WTC11 (cell line): ENCODE measurements around the gene AFF3. TPM values are rescaled to one million over a fixed set of nuclear protein-coding genes. Genes with fewer than 3 reads are reported as not detected.

Experiments
- ATAC-seq: fragments of 200-7000 bp; cut with Tn5 transposase; 2 replicates; pipeline ENCODE4 v1.10.0; 2021; ENCODE audit warnings: mild to moderate bottlenecking, moderate library complexity
- CTCF ChIA-PET: fragments of 300-600 bp; sonication (Branson Sonifier 250); formaldehyde crosslinking; loops from one replicate; lab custom pipeline; 2021; ENCODE audit warnings: antibody characterized with exemption; lab: Charles Lee
- POLR2A ChIA-PET: fragments of 350-600 bp; sonication (Branson Sonifier 250); formaldehyde crosslinking; loops from one replicate; lab custom pipeline; 2021; ENCODE audit warnings: antibody characterized with exemption; lab: Charles Lee
- DNase-seq: peaks from one replicate; pipeline ENCODE4 v3.0.0; 2021; ENCODE audit warnings: low spot score
- H3K27ac Mint-ChIP-seq: 2 replicates; pipeline ENCODE4 v1.8.0; 2021; ENCODE audit warnings: mixed read lengths
- H3K27me3 Mint-ChIP-seq: 2 replicates; pipeline ENCODE4 v1.8.0; 2021; ENCODE audit warnings: low read depth, mild to moderate bottlenecking, moderate library complexity, mixed read lengths
- H3K36me3 Mint-ChIP-seq: 2 replicates; pipeline ENCODE4 v1.8.0; 2021; ENCODE audit warnings: mixed read lengths
- H3K4me1 Mint-ChIP-seq: 2 replicates; pipeline ENCODE4 v1.8.0; 2022; ENCODE audit warnings: mixed read lengths
- H3K4me3 Mint-ChIP-seq: 2 replicates; pipeline ENCODE4 v1.8.0; 2021; ENCODE audit warnings: mild to moderate bottlenecking, moderate library complexity, mixed read lengths
- H3K9me3 Mint-ChIP-seq: 2 replicates; pipeline ENCODE4 v1.8.0; 2021; ENCODE audit warnings: mixed read lengths
- AR ChIP-seq: fragments of 250-450 bp; sonication (Bioruptor Pico); IDR thresholded peaks from 2 replicates; pipeline ENCODE4 v1.9.0; 2021; ENCODE audit warnings: mild to moderate bottlenecking
- ERG ChIP-seq: fragments of 250-450 bp; sonication (Bioruptor Pico); IDR thresholded peaks from 2 replicates; pipeline ENCODE4 v1.8.0; 2021; ENCODE audit warnings: mild to moderate bottlenecking
- FOXJ3 ChIP-seq: sonication (generic); formaldehyde crosslinking; IDR thresholded peaks from 2 replicates; pipeline ENCODE4 v1.9.0; 2021; ENCODE audit warnings: missing genetic modification reagents, mild to moderate bottlenecking, borderline replicate concordance
- IRF2 ChIP-seq: sonication (generic); formaldehyde crosslinking; IDR thresholded peaks from 2 replicates; pipeline ENCODE4 v1.8.0; 2022; ENCODE audit warnings: low read depth, missing genetic modification reagents, borderline replicate concordance
- JAZF1 ChIP-seq: fragments of 250-450 bp; sonication (Bioruptor Pico); IDR thresholded peaks from 2 replicates; pipeline ENCODE4 v1.9.0; 2021; ENCODE audit warnings: moderate library complexity, mild to moderate bottlenecking, inconsistent platforms
- RELA ChIP-seq: sonication (generic); formaldehyde crosslinking; IDR thresholded peaks from 2 replicates; pipeline ENCODE4 v1.8.1; 2022; ENCODE audit warnings: missing genetic modification reagents, mild to moderate bottlenecking, borderline replicate concordance
- SMAD3 ChIP-seq: sonication (generic); formaldehyde crosslinking; IDR thresholded peaks from 2 replicates; pipeline ENCODE4 v1.8.0; 2022; ENCODE audit warnings: missing genetic modification reagents, mild to moderate bottlenecking, borderline replicate concordance
- ZBTB21 ChIP-seq: sonication (generic); formaldehyde crosslinking; IDR thresholded peaks from 2 replicates; pipeline ENCODE4 v1.8.1; 2023; ENCODE audit warnings: mild to moderate bottlenecking, missing genetic modification reagents, borderline replicate concordance
- ZNF138 ChIP-seq: sonication (generic); formaldehyde crosslinking; conservative IDR thresholded peaks from 2 replicates; pipeline ENCODE4 v1.8.1; 2022; ENCODE audit warnings: mild to moderate bottlenecking, moderate library complexity, missing genetic modification reagents
- ZNF263 ChIP-seq: sonication (generic); formaldehyde crosslinking; IDR thresholded peaks from 2 replicates; pipeline ENCODE4 v1.8.1; 2022; ENCODE audit warnings: low read depth, mild to moderate bottlenecking, moderate library complexity, missing genetic modification reagents
- ZNF423 ChIP-seq: fragments of 250-450 bp; sonication (Bioruptor Pico); IDR thresholded peaks from 2 replicates; pipeline ENCODE4 v2.1.2; 2022; ENCODE audit warnings: mild to moderate bottlenecking, moderate library complexity
- total RNA-seq: library from RNA; stranded (reverse); gene quantifications from 3 replicates; pipeline ENCODE4 v1.2.3, GENCODE V29; 2021
- TF ChIP-seq, protein P1 (sequence below): sonication (generic); formaldehyde crosslinking; IDR thresholded peaks from 2 replicates; pipeline ENCODE4 v1.8.1; 2023; ENCODE audit warnings: mild to moderate bottlenecking, missing genetic modification reagents
- TF ChIP-seq, protein P2 (sequence below): sonication (generic); formaldehyde crosslinking; IDR thresholded peaks from 2 replicates; pipeline ENCODE4 v1.8.0; 2022; ENCODE audit warnings: mild to moderate bottlenecking, missing genetic modification reagents
- TF ChIP-seq, protein P3 (sequence below): fragments of 250-450 bp; sonication (Bioruptor Pico); IDR thresholded peaks from 2 replicates; pipeline ENCODE4 v1.9.0; 2021; ENCODE audit warnings: mild to moderate bottlenecking
- TF ChIP-seq, protein P4 (sequence below): sonication (generic); formaldehyde crosslinking; IDR thresholded peaks from 2 replicates; pipeline ENCODE4 v1.8.0; 2022; ENCODE audit warnings: missing genetic modification reagents

The AFF3 gene
- total RNA-seq, 1 experiment from 2014 or later = 1.2 TPM

GRCh38 chr2:100184055-100184737, 41.8 kb upstream of the AFF3 start:
- DNase-seq (no peak), ATAC-seq (no peak)
- H3K4me1 Mint-ChIP-seq = peaks cover 24% of the 10 kb centered on the region
- no peak overlapping the region for H3K27ac Mint-ChIP-seq
- TF ChIP-seq JAZF1 (CRISPR knock-in tag) (no peak), AR (CRISPR knock-in tag) (no peak), RELA (CRISPR knock-in tag) (no peak), ZBTB21 (CRISPR knock-in tag) (no peak)
- TF ChIP-seq, protein P1, sequence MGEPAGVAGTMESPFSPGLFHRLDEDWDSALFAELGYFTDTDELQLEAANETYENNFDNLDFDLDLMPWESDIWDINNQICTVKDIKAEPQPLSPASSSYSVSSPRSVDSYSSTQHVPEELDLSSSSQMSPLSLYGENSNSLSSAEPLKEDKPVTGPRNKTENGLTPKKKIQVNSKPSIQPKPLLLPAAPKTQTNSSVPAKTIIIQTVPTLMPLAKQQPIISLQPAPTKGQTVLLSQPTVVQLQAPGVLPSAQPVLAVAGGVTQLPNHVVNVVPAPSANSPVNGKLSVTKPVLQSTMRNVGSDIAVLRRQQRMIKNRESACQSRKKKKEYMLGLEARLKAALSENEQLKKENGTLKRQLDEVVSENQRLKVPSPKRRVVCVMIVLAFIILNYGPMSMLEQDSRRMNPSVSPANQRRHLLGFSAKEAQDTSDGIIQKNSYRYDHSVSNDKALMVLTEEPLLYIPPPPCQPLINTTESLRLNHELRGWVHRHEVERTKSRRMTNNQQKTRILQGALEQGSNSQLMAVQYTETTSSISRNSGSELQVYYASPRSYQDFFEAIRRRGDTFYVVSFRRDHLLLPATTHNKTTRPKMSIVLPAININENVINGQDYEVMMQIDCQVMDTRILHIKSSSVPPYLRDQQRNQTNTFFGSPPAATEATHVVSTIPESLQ (CRISPR knock-in tag) = no peak
- peaks cover 80% of the 10 kb centered on the region for H3K27me3 Mint-ChIP-seq
- H3K9me3 Mint-ChIP-seq = no peaks in the 10 kb centered on the region
- CTCF ChIA-PET = no interaction called here
- POLR2A ChIA-PET = no interaction called here
- H3K36me3 Mint-ChIP-seq = no peaks in the 10 kb centered on the region
- no peak overlapping the region for H3K4me3 Mint-ChIP-seq

DNA sequence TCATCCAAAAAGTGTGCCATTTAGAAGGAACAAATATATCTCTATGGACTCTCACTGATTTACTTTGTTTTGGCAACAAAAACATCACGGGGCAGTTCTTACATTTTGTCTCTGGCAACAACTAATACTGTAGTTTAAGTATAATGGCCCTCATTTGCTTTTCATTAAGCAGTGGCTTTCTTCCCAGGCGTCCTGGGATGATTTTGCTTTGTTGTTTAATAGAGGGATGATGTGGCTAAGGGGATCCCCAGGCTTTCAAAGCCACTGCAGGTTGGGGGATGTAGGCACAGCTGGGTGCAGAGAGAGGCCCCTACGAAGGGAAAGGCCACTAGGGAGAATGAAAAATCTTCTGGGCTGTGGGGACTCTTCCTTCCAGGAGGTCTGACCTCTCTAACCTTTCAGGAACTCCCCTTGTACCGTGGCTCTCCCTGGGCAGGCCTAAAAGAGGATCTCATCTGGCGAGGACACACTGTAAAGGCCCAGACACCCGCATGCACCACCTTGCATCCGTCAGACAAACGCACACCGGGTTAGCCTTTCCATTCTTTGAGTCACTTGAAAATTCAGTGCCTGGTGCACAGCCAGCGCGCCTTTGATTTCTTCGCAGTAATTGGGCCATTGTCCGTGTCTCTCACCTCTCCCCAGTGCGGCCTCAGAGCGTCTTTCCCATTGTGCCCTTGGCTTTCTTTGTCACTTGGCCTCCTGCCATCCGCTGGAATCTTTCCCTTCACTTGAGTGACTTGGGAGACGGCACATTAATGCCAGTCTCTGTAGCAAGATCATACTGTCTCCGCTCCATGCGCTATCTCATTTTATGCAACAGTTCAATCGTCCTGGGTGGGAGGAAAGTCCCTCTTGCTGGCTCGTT, 40.3 kb upstream of the AFF3 start:
- TF ChIP-seq AR (CRISPR knock-in tag) = no peak
- TF ChIP-seq IRF2 (CRISPR knock-in tag) = no peak
- TF ChIP-seq SMAD3 (CRISPR knock-in tag) = no peak
- TF ChIP-seq, protein P2, sequence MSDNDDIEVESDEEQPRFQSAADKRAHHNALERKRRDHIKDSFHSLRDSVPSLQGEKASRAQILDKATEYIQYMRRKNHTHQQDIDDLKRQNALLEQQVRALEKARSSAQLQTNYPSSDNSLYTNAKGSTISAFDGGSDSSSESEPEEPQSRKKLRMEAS (CRISPR knock-in tag) = no peak
- peak; percentile 50; the same call in 1 of the 2 replicates for TF ChIP-seq ZNF423 (CRISPR knock-in tag)
- peaks cover 83% of the 10 kb centered on the region for H3K27me3 Mint-ChIP-seq
- peak; percentile 16 for DNase-seq
- no peak overlapping the region for H3K27ac Mint-ChIP-seq
- peak overlapping the region; percentile 22 for H3K4me3 Mint-ChIP-seq
- peaks cover 22% of the 10 kb centered on the region for H3K4me1 Mint-ChIP-seq
- ChIA-PET CTCF (interaction anchor here (1.3 to 1.5 kb wide), 2 partner anchors 15 to 80 kb away, joined by 3 to 5 read pairs; no protein-coding TSS in a partner anchor), POLR2A (no interaction called here)
- peaks cover 8% of the 10 kb centered on the region; the same call in 1 of the 2 replicates for H3K9me3 Mint-ChIP-seq
- no peaks in the 10 kb centered on the region for H3K36me3 Mint-ChIP-seq
- peak; percentile 47 for ATAC-seq

GRCh38 chr2:100180503-100180902, 38.1 kb upstream of the AFF3 start:
- ChIA-PET CTCF (interaction anchor here (1.0 to 1.1 kb wide), 2 partner anchors 66 to 82 kb away, joined by 3 to 4 read pairs; no protein-coding TSS in a partner anchor), POLR2A (no interaction called here)
- Mint-ChIP-seq H3K36me3 (no peaks in the 10 kb centered on the region), H3K27ac (no peak overlapping the region), H3K4me1 (peaks cover 22% of the 10 kb centered on the region), H3K9me3 (peaks cover 8% of the 10 kb centered on the region; the same call in 1 of the 2 replicates), H3K4me3 (no peak overlapping the region), H3K27me3 (peaks cover 65% of the 10 kb centered on the region)
- DNase-seq (no peak), ATAC-seq (no peak)
- TF ChIP-seq ZNF138 (CRISPR knock-in tag) (no peak), FOXJ3 (CRISPR knock-in tag) (no peak), ERG (CRISPR knock-in tag) (no peak), ZNF263 (no peak)
- TF ChIP-seq, protein P3, sequence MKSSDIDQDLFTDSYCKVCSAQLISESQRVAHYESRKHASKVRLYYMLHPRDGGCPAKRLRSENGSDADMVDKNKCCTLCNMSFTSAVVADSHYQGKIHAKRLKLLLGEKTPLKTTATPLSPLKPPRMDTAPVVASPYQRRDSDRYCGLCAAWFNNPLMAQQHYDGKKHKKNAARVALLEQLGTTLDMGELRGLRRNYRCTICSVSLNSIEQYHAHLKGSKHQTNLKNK = no peak
- TF ChIP-seq, protein P4, sequence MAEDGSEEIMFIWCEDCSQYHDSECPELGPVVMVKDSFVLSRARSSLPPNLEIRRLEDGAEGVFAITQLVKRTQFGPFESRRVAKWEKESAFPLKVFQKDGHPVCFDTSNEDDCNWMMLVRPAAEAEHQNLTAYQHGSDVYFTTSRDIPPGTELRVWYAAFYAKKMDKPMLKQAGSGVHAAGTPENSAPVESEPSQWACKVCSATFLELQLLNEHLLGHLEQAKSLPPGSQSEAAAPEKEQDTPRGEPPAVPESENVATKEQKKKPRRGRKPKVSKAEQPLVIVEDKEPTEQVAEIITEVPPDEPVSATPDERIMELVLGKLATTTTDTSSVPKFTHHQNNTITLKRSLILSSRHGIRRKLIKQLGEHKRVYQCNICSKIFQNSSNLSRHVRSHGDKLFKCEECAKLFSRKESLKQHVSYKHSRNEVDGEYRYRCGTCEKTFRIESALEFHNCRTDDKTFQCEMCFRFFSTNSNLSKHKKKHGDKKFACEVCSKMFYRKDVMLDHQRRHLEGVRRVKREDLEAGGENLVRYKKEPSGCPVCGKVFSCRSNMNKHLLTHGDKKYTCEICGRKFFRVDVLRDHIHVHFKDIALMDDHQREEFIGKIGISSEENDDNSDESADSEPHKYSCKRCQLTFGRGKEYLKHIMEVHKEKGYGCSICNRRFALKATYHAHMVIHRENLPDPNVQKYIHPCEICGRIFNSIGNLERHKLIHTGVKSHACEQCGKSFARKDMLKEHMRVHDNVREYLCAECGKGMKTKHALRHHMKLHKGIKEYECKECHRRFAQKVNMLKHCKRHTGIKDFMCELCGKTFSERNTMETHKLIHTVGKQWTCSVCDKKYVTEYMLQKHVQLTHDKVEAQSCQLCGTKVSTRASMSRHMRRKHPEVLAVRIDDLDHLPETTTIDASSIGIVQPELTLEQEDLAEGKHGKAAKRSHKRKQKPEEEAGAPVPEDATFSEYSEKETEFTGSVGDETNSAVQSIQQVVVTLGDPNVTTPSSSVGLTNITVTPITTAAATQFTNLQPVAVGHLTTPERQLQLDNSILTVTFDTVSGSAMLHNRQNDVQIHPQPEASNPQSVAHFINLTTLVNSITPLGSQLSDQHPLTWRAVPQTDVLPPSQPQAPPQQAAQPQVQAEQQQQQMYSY = no peak
